CD14-positive monocyte (primary cell): ENCODE results near the gene DGKE. TPM values are rescaled to one million over a fixed set of nuclear protein-coding genes. Genes with fewer than 3 reads are reported as not detected.

Experiments
- DNase-seq, 3 donors: peaks; one replicate each; pipeline ENCODE4 v3.0.0-alpha.2; 2011 to 2022
- H2AFZ ChIP-seq: 2 replicates; pipeline ENCODE4 v1.6.0; 2012; ENCODE audit warnings: mild to moderate bottlenecking, low read depth, low read length, inconsistent platforms; ENCODE audit not compliant: insufficient read depth, poor library complexity, severe bottlenecking
- H3K27ac ChIP-seq, 2 donors: 1 replicate in 1 of 2; 2 replicates in 1 of 2; pipeline ENCODE4 v1.5.1; 2012 to 2013; ENCODE audit warnings: low read length in 2 of 2, control low read depth in 1 of 2, inconsistent platforms in 1 of 2, low read depth in 1 of 2, mild to moderate bottlenecking in 1 of 2
- H3K27me3 ChIP-seq, 2 donors: one replicate each; pipeline versions ENCODE4 v1.6.0 to v1.6.1; 2011 to 2013; ENCODE audit warnings: low read length in 2 of 2; ENCODE audit not compliant: control insufficient read depth in 2 of 2, insufficient read depth in 2 of 2
- H3K36me3 ChIP-seq, 2 donors: replicated peaks in 1 of 2; 1 replicate in 1 of 2; 2 replicates in 1 of 2; pipeline versions ENCODE4 v1.5.1 to v1.6.1; 2012 to 2013; ENCODE audit warnings: low read length in 2 of 2, control low read depth in 1 of 2, inconsistent platforms in 1 of 2, mild to moderate bottlenecking in 1 of 2; ENCODE audit not compliant: insufficient read depth in 2 of 2, control insufficient read depth in 1 of 2
- H3K4me1 ChIP-seq, 2 donors: 1 replicate in 1 of 2; 2 replicates in 1 of 2; pipeline versions ENCODE4 v1.5.1 to v1.6.1; 2012 to 2013; ENCODE audit warnings: low read length in 2 of 2, control low read depth in 1 of 2, inconsistent platforms in 1 of 2, mild to moderate bottlenecking in 1 of 2, moderate library complexity in 1 of 2; ENCODE audit not compliant: insufficient read depth in 2 of 2, control insufficient read depth in 1 of 2
- H3K4me2 ChIP-seq: replicated peaks from 2 replicates; pipeline ENCODE3; 2012; ENCODE audit warnings: low read length, moderate library complexity, mild to moderate bottlenecking; ENCODE audit not compliant: poor library complexity, severe bottlenecking; ENCODE audit errors: extremely low read depth
- H3K4me3 ChIP-seq, 3 experiments: fragments of 200-600 bp in 1 of 3; sonication (generic) in 1 of 3; replicated peaks in 1 of 3; 1 replicate in 2 of 3; 2 replicates in 1 of 3; pipeline ENCODE4 v1.5.1; 2011 to 2013; ENCODE audit warnings: low read length in 3 of 3, mild to moderate bottlenecking in 3 of 3, control low read depth in 2 of 3, low read depth in 2 of 3, inconsistent platforms in 1 of 3, moderate library complexity in 1 of 3
- H3K79me2 ChIP-seq: 2 replicates; pipeline ENCODE4 v1.6.0; 2012; ENCODE audit warnings: mild to moderate bottlenecking, control low read depth, inconsistent platforms, low read length, moderate library complexity; ENCODE audit not compliant: insufficient read depth
- H3K9ac ChIP-seq: 2 replicates; pipeline ENCODE4 v1.6.0; 2017; ENCODE audit warnings: low read length, mild to moderate bottlenecking; ENCODE audit not compliant: insufficient read depth, poor library complexity, severe bottlenecking
- H3K9me3 ChIP-seq, 2 donors: replicated peaks in 1 of 2; 1 replicate in 1 of 2; 2 replicates in 1 of 2; pipeline versions ENCODE4 v1.5.1 to v1.6.1; 2012 to 2013; ENCODE audit warnings: low read length in 2 of 2, control low read depth in 1 of 2; ENCODE audit not compliant: control insufficient read depth in 1 of 2, insufficient read depth in 1 of 2
- H4K20me1 ChIP-seq: 2 replicates; pipeline ENCODE4 v1.6.0; 2012; ENCODE audit warnings: mild to moderate bottlenecking, low read length, control low read depth, moderate library complexity; ENCODE audit not compliant: insufficient read depth
- H3K27ac Mint-ChIP-seq, 7 donors: one replicate each; pipeline ENCODE4 v1.8.0; 2020; ENCODE audit warnings: mild to moderate bottlenecking in 7 of 7, mixed read lengths in 7 of 7, moderate library complexity in 6 of 7, inconsistent platforms in 2 of 7
- H3K27me3 Mint-ChIP-seq, 3 donors: one replicate each; pipeline ENCODE4 v1.8.0; 2021 to 2022; ENCODE audit warnings: low read depth in 3 of 3, mild to moderate bottlenecking in 3 of 3, mixed read lengths in 3 of 3, moderate library complexity in 3 of 3, inconsistent platforms in 1 of 3
- H3K36me3 Mint-ChIP-seq, 2 donors: one replicate each; pipeline ENCODE4 v1.8.0; 2020; ENCODE audit warnings: mixed read lengths in 2 of 2, inconsistent platforms in 1 of 2, mild to moderate bottlenecking in 1 of 2
- H3K4me1 Mint-ChIP-seq: one replicate; pipeline ENCODE4 v1.8.0; 2020; ENCODE audit warnings: mild to moderate bottlenecking, mixed read lengths
- H3K4me3 Mint-ChIP-seq, 2 donors: one replicate each; pipeline ENCODE4 v1.8.0; 2020; ENCODE audit warnings: mild to moderate bottlenecking in 2 of 2, mixed read lengths in 2 of 2, moderate library complexity in 1 of 2
- H3K9me3 Mint-ChIP-seq, 7 donors: one replicate each; pipeline ENCODE4 v1.8.0; 2020 to 2022; ENCODE audit warnings: mixed read lengths in 7 of 7, mild to moderate bottlenecking in 6 of 7, moderate library complexity in 6 of 7, inconsistent platforms in 2 of 7
- WGBS: methylation state at CpG from one replicate; pipeline ENCODE4 v1.1.5; 2013; ENCODE audit warnings: missing lambda C conversion rate; ENCODE audit not compliant: insufficient coverage; 5-methylcytosine and 5-hydroxymethylcytosine counted together
- intact Hi-C, 2 donors: fragments of 100-400 bp; cut with micrococcal nuclease; formaldehyde crosslinking; loops; one replicate each; pipeline versions ENCODE4 v1.15.0 to v1.15.1; 2023
- polyA plus RNA-seq, 3 donors: library from polyadenylated mRNA; depleted of rRNA in 1 of 3; unstranded in 2 of 3; stranded (reverse) in 1 of 3; fragments of 300-500 nt in 2 of 3; fragments of >200 nt in 1 of 3; fragmentation: Illumina TruSeq in 2 of 3; gene quantifications; 1 replicate in 2 of 3; 2 replicates in 1 of 3; pipeline ENCODE4 v1.2.3, GENCODE V29; 2012 to 2021
- TF ChIP-seq, protein P1 (sequence below): fragments of 200-600 bp; IDR thresholded peaks from one replicate; pipeline ENCODE4 v1.8.0; 2022; ENCODE audit warnings: antibody characterized with exemption, mild to moderate bottlenecking

The DGKE gene
- polyA plus RNA-seq, 3 donors = 1.1 to 3.0 (median 1.5) TPM

DNA sequence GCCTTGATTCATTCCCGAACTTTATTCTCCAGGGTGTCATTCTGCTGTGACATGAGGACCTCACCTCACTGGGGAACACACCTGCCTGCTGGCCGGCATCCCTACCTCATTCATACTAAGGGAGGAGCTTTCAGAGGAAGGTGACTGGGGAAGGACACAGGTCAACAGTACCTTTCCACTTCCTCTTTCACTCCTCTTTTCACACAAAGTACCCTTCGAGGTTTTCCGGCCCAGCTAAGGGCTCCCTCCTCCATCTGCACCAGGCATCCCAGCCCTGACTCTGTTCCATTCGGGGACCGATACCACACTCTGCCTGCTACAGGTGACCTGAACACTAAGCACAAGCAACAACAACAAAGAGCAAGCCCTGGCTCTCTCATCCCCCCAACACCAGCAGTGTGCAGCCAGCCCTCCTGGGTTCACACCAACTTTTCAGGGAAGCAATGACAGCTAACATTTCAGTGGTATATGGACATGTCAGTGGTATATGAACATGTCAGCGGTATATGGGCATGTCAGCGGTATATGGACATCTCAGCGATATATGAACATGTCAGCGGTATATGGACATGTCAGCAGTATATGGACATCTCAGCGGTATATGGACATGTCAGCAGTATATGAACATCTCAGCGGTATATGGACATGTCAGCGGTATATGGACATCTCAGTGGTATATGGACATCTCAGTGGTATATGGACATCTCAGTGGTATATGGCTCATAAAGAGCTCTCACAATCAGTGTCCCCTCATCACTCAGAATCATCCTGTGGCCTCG, 63.9 kb downstream of the DGKE start:
- DNase-seq = no peak
- Histone ChIP-seq H3K9me3 (no peaks in the 10 kb centered on the region), H2AFZ (no peak overlapping the region), H3K27ac (peak overlapping the region in 1 of 2 donors; percentile 28), H3K79me2 (peaks cover 80% of the 10 kb centered on the region), H3K4me2 (no peak overlapping the region), H3K9ac (no peak overlapping the region), H3K36me3 (peaks cover 98 to 100% of the 10 kb centered on the region in 2 donors), H3K27me3 (no peaks in the 10 kb centered on the region), H3K4me1 (no peaks in the 10 kb centered on the region), H4K20me1 (peaks cover 99% of the 10 kb centered on the region), H3K4me3 (no peak overlapping the region)
- intact Hi-C loops = no loop called here
- TF ChIP-seq, protein P1, sequence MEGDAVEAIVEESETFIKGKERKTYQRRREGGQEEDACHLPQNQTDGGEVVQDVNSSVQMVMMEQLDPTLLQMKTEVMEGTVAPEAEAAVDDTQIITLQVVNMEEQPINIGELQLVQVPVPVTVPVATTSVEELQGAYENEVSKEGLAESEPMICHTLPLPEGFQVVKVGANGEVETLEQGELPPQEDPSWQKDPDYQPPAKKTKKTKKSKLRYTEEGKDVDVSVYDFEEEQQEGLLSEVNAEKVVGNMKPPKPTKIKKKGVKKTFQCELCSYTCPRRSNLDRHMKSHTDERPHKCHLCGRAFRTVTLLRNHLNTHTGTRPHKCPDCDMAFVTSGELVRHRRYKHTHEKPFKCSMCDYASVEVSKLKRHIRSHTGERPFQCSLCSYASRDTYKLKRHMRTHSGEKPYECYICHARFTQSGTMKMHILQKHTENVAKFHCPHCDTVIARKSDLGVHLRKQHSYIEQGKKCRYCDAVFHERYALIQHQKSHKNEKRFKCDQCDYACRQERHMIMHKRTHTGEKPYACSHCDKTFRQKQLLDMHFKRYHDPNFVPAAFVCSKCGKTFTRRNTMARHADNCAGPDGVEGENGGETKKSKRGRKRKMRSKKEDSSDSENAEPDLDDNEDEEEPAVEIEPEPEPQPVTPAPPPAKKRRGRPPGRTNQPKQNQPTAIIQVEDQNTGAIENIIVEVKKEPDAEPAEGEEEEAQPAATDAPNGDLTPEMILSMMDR = no peak
- Mint-ChIP-seq H3K4me3 (no peak overlapping the region), H3K4me1 (peaks cover 24% of the 10 kb centered on the region), H3K9me3 (peaks cover 0 to 5% (median 0%) of the 10 kb centered on the region in 7 donors), H3K36me3 (peaks cover 90 to 100% of the 10 kb centered on the region in 2 donors), H3K27me3 (peaks cover 0 to 4% (median 1%) of the 10 kb centered on the region in 3 donors), H3K27ac (peak overlapping the region in 4 of 7 donors; percentile 68 to 83 (median 75))
- 88% methylated on average over 7 of the region's 14 CpGs for WGBS

DNA sequence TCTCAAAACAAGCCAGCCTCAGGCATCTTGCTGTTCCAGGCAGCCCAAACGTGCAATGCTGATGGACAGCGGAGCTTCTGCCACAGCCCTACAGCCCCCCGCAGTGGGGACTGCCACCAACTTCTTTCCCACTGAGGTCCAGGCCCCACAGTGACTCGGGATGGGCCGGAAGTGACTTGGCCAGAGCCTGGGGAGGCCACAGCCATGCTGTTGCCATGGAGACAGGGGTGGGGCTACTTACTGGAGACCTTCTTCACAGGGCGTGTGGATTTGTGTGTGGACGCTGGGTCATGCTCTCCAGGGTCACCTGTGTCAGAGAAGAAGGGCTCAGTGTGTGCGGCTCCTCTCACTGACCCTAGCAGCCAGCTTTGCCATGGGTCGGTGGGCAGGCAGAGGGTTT, 64.9 kb downstream of the DGKE start:
- Histone ChIP-seq H3K27me3 (no peaks in the 10 kb centered on the region), H3K79me2 (peaks cover 89% of the 10 kb centered on the region), H2AFZ (no peak overlapping the region), H3K27ac (peak overlapping the region in 1 of 2 donors; percentile 28), H3K4me3 (no peak overlapping the region), H3K9me3 (no peaks in the 10 kb centered on the region), H4K20me1 (peaks cover 99% of the 10 kb centered on the region), H3K4me1 (no peaks in the 10 kb centered on the region), H3K4me2 (no peak overlapping the region), H3K9ac (no peak overlapping the region), H3K36me3 (peaks cover 98 to 100% of the 10 kb centered on the region in 2 donors)
- WGBS = 83% methylated on average over 6 of the region's 9 CpGs
- Mint-ChIP-seq H3K9me3 (peaks cover 0 to 3% (median 0%) of the 10 kb centered on the region in 7 donors), H3K4me3 (no peak overlapping the region), H3K4me1 (peaks cover 28% of the 10 kb centered on the region), H3K27me3 (peaks cover 0 to 4% (median 1%) of the 10 kb centered on the region in 3 donors), H3K27ac (peak overlapping the region in 3 of 7 donors; percentile 6 to 18 (median 10)), H3K36me3 (peaks cover 89 to 100% of the 10 kb centered on the region in 2 donors)
- TF ChIP-seq, protein P1 = no peak
- no peak for DNase-seq
- intact Hi-C loops = no loop called here
